Psoas muscle (tissue), 8 donors: ENCODE results near the gene TRDN. TPM values are rescaled to one million over a fixed set of nuclear protein-coding genes. Genes with fewer than 3 reads are reported as not detected.

ENCODE experiments used
- ATAC-seq, 4 donors: fragments of 200-7000 bp; cut with Tn5 transposase; one replicate each; pipeline ENCODE4 v1.9.1; 2020; ENCODE audit warnings: moderate library complexity in 3 of 4, mild to moderate bottlenecking in 2 of 4
- DNase-seq, 2 donors: peaks; one replicate each; pipeline ENCODE4 v3.0.0-alpha.2; 2020
- H3K27ac ChIP-seq: fragments of 200-600 bp; one replicate; pipeline ENCODE4 v1.8.0; 2022
- H3K27me3 ChIP-seq, 3 donors: fragments of 200-600 bp in 1 of 3; one replicate each; pipeline versions ENCODE4 v1.6.1 to v1.8.0; 2013 to 2022; ENCODE audit warnings: low read length in 2 of 3, mild to moderate bottlenecking in 2 of 3, moderate library complexity in 1 of 3; ENCODE audit not compliant: insufficient read depth in 3 of 3
- H3K36me3 ChIP-seq, 2 donors: fragments of 200-600 bp in 1 of 2; one replicate each; pipeline versions ENCODE4 v1.6.1 to v1.8.0; 2013 to 2022; ENCODE audit warnings: low read depth in 1 of 2, mild to moderate bottlenecking in 1 of 2, moderate library complexity in 1 of 2; ENCODE audit not compliant: insufficient read depth in 1 of 2
- H3K4me1 ChIP-seq: fragments of 200-600 bp; one replicate; pipeline ENCODE4 v1.8.0; 2022
- H3K4me3 ChIP-seq: fragments of 200-600 bp; one replicate; pipeline ENCODE4 v1.8.0; 2022; ENCODE audit warnings: mild to moderate bottlenecking
- H3K9me3 ChIP-seq: fragments of 200-600 bp; one replicate; pipeline ENCODE4 v1.8.0; 2022
- WGBS, 3 donors: extraction: QIAGEN DNeasy Blood & Tissue Kit; methylation state at CpG; one replicate each; pipeline versions ENCODE4 v1.1.6 to v1.1.7; 2013; 5-methylcytosine and 5-hydroxymethylcytosine counted together
- intact Hi-C, 2 donors: fragments of 100-400 bp; cut with DNase I; formaldehyde crosslinking; loops; one replicate each; pipeline versions ENCODE4 v1.11.0 to v1.14.2; 2022
- polyA plus RNA-seq, 3 donors: library from polyadenylated mRNA; stranded (reverse); fragments of 200-250 nt; gene quantifications; one replicate each; pipeline ENCODE4 v1.2.3, GENCODE V29; 2013
- total RNA-seq, 4 donors: library from RNA; stranded (reverse); fragmentation: NEBNext Ultra II Directional in 2 of 4; extraction: Animal tissue kit (Norgen Biotek cat#: 25700) in 2 of 4; gene quantifications; one replicate each; pipeline versions ENCODE4 v1.2.1 to v1.2.4, GENCODE V29; 2021 to 2023
- TF ChIP-seq, protein P1 (sequence below): fragments of 200-600 bp; IDR thresholded peaks from one replicate; pipeline ENCODE4 v1.8.0; 2022; ENCODE audit warnings: antibody characterized with exemption
- donor health status: healthy with polysubstance abuse.
- donor health status: DM: no; HTN: no; CAD: no; lungs with moderate emphysema.
- donor health status: Bipolar disorder and iron deficiency.
- donor health status: healthy.
- donor health status: DM: yes; HTN: yes; CAD: no.
- donor health status: DM: no; HTN: no; CAD: no.
- donor health status: DM: no; HTN: no; CAD: no.
- donor health status: DM: yes; HTN: yes; CAD: no.

The TRDN gene
- total and polyA plus RNA-seq, 7 donors, result 79.7 to 1,361 (median 399) TPM

GRCh38 chr6:123380257-123380656 is 256.5 kb downstream of the TRDN start:
- no peak overlapping the region for H3K4me3 ChIP-seq
- H3K27me3 ChIP-seq, result no peaks in the 10 kb centered on the region
- DNase-seq (no peak), ATAC-seq (peak in 1 of 4 donors; percentile 49)
- H3K27ac ChIP-seq, result no peak overlapping the region
- no peaks in the 10 kb centered on the region for H3K4me1 ChIP-seq
- TF ChIP-seq, protein P1, sequence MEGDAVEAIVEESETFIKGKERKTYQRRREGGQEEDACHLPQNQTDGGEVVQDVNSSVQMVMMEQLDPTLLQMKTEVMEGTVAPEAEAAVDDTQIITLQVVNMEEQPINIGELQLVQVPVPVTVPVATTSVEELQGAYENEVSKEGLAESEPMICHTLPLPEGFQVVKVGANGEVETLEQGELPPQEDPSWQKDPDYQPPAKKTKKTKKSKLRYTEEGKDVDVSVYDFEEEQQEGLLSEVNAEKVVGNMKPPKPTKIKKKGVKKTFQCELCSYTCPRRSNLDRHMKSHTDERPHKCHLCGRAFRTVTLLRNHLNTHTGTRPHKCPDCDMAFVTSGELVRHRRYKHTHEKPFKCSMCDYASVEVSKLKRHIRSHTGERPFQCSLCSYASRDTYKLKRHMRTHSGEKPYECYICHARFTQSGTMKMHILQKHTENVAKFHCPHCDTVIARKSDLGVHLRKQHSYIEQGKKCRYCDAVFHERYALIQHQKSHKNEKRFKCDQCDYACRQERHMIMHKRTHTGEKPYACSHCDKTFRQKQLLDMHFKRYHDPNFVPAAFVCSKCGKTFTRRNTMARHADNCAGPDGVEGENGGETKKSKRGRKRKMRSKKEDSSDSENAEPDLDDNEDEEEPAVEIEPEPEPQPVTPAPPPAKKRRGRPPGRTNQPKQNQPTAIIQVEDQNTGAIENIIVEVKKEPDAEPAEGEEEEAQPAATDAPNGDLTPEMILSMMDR, result peak; percentile 15
- H3K9me3 ChIP-seq, result no peaks in the 10 kb centered on the region
- peaks cover 0 to 63% of the 10 kb centered on the region in 2 donors for H3K36me3 ChIP-seq
- 31 to 41% (median 39%) methylated on average over 5 of the region's 5 CpGs for WGBS, 3 donors
- intact Hi-C loops, result no loop called here

DNA sequence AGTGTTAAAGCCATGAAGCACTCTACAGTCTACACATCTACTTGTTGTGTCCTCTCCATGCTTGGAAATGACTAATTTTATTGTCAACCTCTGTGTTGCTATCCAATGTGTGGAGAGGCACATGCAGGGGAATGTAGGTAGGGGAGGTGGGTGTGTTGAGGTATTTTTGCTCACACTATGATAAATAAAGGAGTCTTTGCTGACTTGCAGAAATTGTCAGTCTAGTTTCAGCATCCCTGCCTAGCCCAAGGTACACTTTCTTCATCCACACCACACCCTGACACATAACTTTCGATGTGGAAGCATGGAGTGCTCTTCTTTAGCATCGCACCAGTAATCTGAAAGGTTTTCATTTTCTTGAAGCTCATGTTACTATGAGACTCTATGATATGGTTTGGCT is 264.0 kb downstream of the TRDN start:
- H3K9me3 ChIP-seq, result no peaks in the 10 kb centered on the region
- H3K36me3 ChIP-seq, result peaks cover 0 to 68% of the 10 kb centered on the region in 2 donors
- intact Hi-C loops, result no loop called here
- H3K27ac ChIP-seq, result no peak overlapping the region
- no peak for ATAC-seq
- no peak overlapping the region for H3K4me3 ChIP-seq
- H3K27me3 ChIP-seq, result no peaks in the 10 kb centered on the region
- DNase-seq, result no peak
- no peaks in the 10 kb centered on the region for H3K4me1 ChIP-seq
- WGBS, 3 donors, result 83 to 95% (median 89%) methylated on average over 2 of the region's 2 CpGs
- TF ChIP-seq, protein P1, result no peak

DNA sequence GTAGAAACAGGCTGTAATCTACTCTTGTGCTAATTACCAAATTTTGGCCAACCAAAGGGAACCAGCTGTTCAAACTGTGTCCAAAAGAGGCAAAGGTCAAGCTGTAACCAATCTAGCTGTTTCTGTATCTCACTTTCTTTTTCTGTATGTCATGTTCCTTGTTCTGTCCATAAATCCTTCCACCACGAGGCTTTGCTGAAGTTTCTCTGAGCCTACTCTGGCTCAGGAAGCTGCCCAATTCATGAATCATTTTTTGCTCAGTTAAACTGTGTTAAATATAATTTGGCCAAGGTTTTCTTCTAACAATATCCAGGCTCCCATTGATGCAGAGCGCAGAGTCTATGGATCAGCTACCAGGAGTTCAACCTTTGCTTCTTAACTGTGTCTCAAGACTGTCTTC is 272.8 kb downstream of the TRDN start:
- Histone ChIP-seq H3K4me1 (no peaks in the 10 kb centered on the region), H3K36me3 (peaks cover 0 to 57% of the 10 kb centered on the region in 2 donors), H3K27ac (no peak overlapping the region), H3K27me3 (no peaks in the 10 kb centered on the region), H3K9me3 (no peaks in the 10 kb centered on the region), H3K4me3 (no peak overlapping the region)
- 57 to 71% (median 59%) methylated on average over 2 of the region's 2 CpGs for WGBS, 3 donors
- intact Hi-C loops, result no loop called here
- TF ChIP-seq, protein P1, result no peak
- no peak for DNase-seq
- peak in 1 of 4 donors; percentile 51 for ATAC-seq

DNA sequence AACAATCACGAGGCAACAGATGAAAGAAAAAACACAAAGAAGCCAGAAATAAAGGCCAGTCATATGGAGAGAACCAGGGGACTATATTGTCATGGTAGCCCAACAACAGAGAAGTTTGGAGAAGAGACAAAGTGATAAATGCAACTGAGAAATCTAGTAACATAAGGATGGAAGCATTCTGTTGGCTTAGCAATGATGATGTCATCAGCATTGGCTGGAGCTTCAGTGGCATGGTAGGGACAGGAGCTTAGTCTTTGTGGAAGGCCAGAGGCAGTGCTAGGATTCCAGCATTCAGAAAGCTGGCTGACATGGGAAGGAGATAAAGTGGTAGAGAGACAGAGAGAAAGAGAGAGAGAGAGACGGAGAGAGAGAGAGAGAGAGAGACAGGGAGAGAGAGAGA is 276.4 kb downstream of the TRDN start:
- Histone ChIP-seq H3K27ac (no peak overlapping the region), H3K36me3 (peaks cover 0 to 55% of the 10 kb centered on the region in 2 donors), H3K4me3 (no peak overlapping the region), H3K27me3 (no peaks in the 10 kb centered on the region), H3K9me3 (no peaks in the 10 kb centered on the region), H3K4me1 (no peaks in the 10 kb centered on the region)
- WGBS, 3 donors, result 58 to 81% (median 72%) methylated on average over 2 of the region's 2 CpGs
- peak in 1 of 4 donors; percentile 25 for ATAC-seq
- intact Hi-C loops, result no loop called here
- DNase-seq, result no peak
- TF ChIP-seq, protein P1, result no peak

DNA sequence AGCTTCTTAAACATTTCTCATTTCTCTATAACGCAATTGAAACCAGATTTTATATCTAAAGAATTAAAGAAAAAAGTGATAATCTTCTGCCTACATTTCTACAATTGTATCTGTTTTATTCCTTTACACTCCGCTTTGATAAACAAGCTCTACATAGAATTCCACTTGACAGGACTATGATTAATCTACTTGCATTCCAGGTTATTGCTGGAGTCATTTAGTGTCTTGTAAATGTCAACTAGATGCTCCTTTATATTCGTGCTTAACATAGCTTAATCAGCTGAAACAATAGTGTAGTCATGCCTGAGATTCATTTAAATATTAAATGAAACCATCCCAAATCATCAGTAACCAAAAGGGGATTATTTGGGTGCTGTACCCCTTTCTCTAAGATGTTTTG is 284.0 kb downstream of the TRDN start:
- no peak for ATAC-seq
- H3K36me3 ChIP-seq, result peaks cover 0 to 60% of the 10 kb centered on the region in 2 donors
- WGBS, 3 donors, result 59 to 67% (median 61%) methylated on average over 3 of the region's 3 CpGs

More for the DNA sequence above, 284.0 kb downstream of the TRDN start:
- TF ChIP-seq, protein P1, result no peak
- Histone ChIP-seq H3K27me3 (no peaks in the 10 kb centered on the region), H3K27ac (no peak overlapping the region), H3K4me1 (no peaks in the 10 kb centered on the region), H3K9me3 (no peaks in the 10 kb centered on the region), H3K4me3 (no peak overlapping the region)
- intact Hi-C loops, result no loop called here
- DNase-seq, result no peak
